ENCODE measurements around the gene PHAF1. TPM values are rescaled to one million over a fixed set of nuclear protein-coding genes. Genes with fewer than 3 reads are reported as not detected.

Gene PHAF1
- total and polyA plus RNA-seq, 9 of the 15 experiments (the other 6 are each of a cell fraction or from before 2014, with no cell fraction given), result 5.1 to 25.4 (median 13.8) TPM

DNA sequence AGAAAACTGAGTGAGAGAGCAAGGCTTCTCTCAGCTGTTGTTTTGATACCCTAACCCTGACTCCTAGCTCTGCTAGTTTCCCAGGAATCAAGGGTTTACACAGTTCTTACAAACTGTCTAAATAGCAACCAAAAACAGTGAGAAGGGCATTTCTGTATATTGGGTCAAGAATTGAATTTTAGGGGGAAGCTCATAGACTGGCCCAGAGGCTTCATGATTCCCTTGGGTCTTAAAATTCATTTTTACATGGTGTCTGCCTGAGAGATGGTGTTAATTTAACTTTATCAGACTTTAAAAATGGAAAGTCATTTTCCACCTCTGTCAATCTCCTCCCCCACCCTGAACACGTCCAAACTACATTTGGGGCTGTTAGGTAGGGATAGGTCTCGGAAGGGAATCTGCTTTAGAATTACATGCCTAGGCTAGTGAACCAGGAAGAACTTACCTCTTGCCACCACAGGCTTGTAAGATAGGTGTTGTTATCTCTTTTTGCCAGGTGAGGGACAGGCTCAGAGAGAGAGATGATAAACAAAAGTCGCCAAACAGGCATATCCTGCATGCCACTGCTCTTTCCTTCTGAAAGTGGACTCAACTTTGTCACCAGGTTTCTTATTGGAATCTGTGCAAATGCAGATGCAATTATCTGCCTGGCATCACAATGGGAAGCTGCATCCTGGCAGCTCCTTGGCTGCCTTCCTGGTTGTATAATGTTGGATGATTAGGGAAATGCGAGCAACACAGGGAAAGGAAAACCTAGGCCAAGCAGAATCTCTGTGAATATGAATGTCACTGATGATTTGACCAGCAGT lies 3.1 kb downstream of the PHAF1 start:
- no peak overlapping the region for H2AFZ ChIP-seq (ENCODE audit: low read depth, low read length)
- H3K9me3 ChIP-seq (replicated peaks; ENCODE audit: control insufficient read depth, insufficient read depth, low read depth, low read length), result no peaks in the 10 kb centered on the region
- no peak for ATAC-seq
- H3K4me1 ChIP-seq (replicated peaks in 1 of 2; ENCODE audit: control insufficient read depth in 2 of 2, insufficient read depth in 2 of 2, low read length in 2 of 2), result peaks cover 26% of the 10 kb centered on the region in 2 experiments; a peak in 4 of 5 replicates
- BruUV-seq (replicated peaks), result no TSS peak
- ChIA-PET POLR2A (interaction anchor here (0.5 kb wide), 1 partner anchor 131 kb away, joined by 3 read pairs; no protein-coding TSS in a partner anchor), CTCF (ENCODE audit: low intra/inter-chr PET ratio) (interaction anchor here (0.6 kb wide), 1 partner anchor 65 kb away, joined by 3 read pairs; no protein-coding TSS in a partner anchor)
- peak overlapping the region; percentile 8 to 48; a peak in 2 of 4 replicates for H3K9ac ChIP-seq (ENCODE audit: insufficient read depth in 1 of 2, low read depth in 2 of 2, low read length in 2 of 2)
- no peak overlapping the region for H3K4me3 ChIP-seq
- in situ Hi-C loops (cut with MboI), result no loop called here
- H3K27me3 ChIP-seq (ENCODE audit: control insufficient read depth in 2 of 2, insufficient read depth in 2 of 2, low read length in 2 of 2), result no peaks in the 10 kb centered on the region
- H3K27ac ChIP-seq (ENCODE audit: extremely low read depth, low read depth, low read length), result peak overlapping the region; percentile 20; the same call in 1 of the 3 replicates
- DNase-seq (ENCODE audit: extremely low read depth in 1 of 4, low spot score in 3 of 4), result peak in 2 of 4 experiments; percentile 24 to 29
- H3K36me3 ChIP-seq (ENCODE audit: control insufficient read depth, insufficient read depth, low read length), result peaks cover 33% of the 10 kb centered on the region
- H4K20me1 ChIP-seq (replicated peaks; ENCODE audit: control insufficient read depth, insufficient read depth, low read length), result peaks cover 3% of the 10 kb centered on the region; the same call in 1 of the 2 replicates
- H3K9me1 ChIP-seq (ENCODE audit: control insufficient read depth, insufficient read depth, low read length), result no peaks in the 10 kb centered on the region
- peak overlapping the region; percentile 51; the same call in 1 of the 2 replicates for H3K4me2 ChIP-seq (ENCODE audit: insufficient read depth, low read length)
- FAIRE-seq, result peak; percentile 56
- intact Hi-C loops (cut with micrococcal nuclease), result no loop called here
- WGBS (ENCODE audit: insufficient coverage, low coverage, missing lambda C conversion rate), result 46% methylated on average over 4 of the region's 4 CpGs
- peaks cover 65% of the 10 kb centered on the region for H3K79me2 ChIP-seq (ENCODE audit: control insufficient read depth, insufficient read depth, low read length)
- TF ChIP-seq HNRNPL (IDR thresholded peaks at IDR 0.05; ENCODE audit: low read depth, low read length), result no peak
- TF ChIP-seq TAF15 (IDR thresholded peaks at IDR 0.05; ENCODE audit: low read depth, low read length), result no peak
- no peak for TF ChIP-seq GTF2A2 (tag; IDR thresholded peaks at IDR 0.05)
- no peak for TF ChIP-seq XRCC4 (IDR thresholded peaks at IDR 0.05; ENCODE audit: extremely low read depth, insufficient read depth, insufficient read length)
- TF ChIP-seq, protein P1, sequence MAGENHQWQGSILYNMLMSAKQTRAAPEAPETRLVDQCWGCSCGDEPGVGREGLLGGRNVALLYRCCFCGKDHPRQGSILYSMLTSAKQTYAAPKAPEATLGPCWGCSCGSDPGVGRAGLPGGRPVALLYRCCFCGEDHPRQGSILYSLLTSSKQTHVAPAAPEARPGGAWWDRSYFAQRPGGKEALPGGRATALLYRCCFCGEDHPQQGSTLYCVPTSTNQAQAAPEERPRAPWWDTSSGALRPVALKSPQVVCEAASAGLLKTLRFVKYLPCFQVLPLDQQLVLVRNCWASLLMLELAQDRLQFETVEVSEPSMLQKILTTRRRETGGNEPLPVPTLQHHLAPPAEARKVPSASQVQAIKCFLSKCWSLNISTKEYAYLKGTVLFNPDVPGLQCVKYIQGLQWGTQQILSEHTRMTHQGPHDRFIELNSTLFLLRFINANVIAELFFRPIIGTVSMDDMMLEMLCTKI (IDR thresholded peaks at IDR 0.05; ENCODE audit: partially characterized antibody), result no peak
- TF ChIP-seq, protein P2, sequence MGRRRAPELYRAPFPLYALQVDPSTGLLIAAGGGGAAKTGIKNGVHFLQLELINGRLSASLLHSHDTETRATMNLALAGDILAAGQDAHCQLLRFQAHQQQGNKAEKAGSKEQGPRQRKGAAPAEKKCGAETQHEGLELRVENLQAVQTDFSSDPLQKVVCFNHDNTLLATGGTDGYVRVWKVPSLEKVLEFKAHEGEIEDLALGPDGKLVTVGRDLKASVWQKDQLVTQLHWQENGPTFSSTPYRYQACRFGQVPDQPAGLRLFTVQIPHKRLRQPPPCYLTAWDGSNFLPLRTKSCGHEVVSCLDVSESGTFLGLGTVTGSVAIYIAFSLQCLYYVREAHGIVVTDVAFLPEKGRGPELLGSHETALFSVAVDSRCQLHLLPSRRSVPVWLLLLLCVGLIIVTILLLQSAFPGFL (CRISPR knock-in tag; IDR thresholded peaks at IDR 0.05), result no peak
- TF ChIP-seq SAFB (IDR thresholded peaks at IDR 0.05; ENCODE audit: borderline replicate concordance, low read depth, low read length), result no peak
- TF ChIP-seq ZNF133 (CRISPR knock-in tag; IDR thresholded peaks at IDR 0.05), result no peak
- TF ChIP-seq, protein P3, sequence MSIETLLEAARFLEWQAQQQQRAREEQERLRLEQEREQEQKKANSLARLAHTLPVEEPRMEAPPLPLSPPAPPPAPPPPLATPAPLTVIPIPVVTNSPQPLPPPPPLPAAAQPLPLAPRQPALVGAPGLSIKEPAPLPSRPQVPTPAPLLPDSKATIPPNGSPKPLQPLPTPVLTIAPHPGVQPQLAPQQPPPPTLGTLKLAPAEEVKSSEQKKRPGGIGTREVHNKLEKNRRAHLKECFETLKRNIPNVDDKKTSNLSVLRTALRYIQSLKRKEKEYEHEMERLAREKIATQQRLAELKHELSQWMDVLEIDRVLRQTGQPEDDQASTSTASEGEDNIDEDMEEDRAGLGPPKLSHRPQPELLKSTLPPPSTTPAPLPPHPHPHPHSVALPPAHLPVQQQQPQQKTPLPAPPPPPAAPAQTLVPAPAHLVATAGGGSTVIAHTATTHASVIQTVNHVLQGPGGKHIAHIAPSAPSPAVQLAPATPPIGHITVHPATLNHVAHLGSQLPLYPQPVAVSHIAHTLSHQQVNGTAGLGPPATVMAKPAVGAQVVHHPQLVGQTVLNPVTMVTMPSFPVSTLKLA (conservative IDR thresholded peaks at IDR 0.05), result no peak
- no peak for TF ChIP-seq ZNF695 (CRISPR knock-in tag; IDR thresholded peaks at IDR 0.05)
- 0 out of 2 replicates have a peak, but pooled peaks have one; percentile 29 for TF ChIP-seq TEAD4 (IDR thresholded peaks at IDR 0.05; ENCODE audit: low read length)
- TF ChIP-seq TEAD4 (CRISPR knock-in tag; IDR thresholded peaks at IDR 0.05; ENCODE audit: borderline replicate concordance), result no peak
- TF ChIP-seq TAL1 (IDR thresholded peaks at IDR 0.05), result peak; percentile 13; the same call in 1 of the 2 replicates
- no peak for TF ChIP-seq RFX7 (CRISPR knock-in tag; IDR thresholded peaks at IDR 0.05)
- TF ChIP-seq MAFG (tag; conservative IDR thresholded peaks at IDR 0.05), result no peak
- peak; percentile 18; the same call in 1 of the 2 replicates for TF ChIP-seq CTBP1 (IDR thresholded peaks at IDR 0.05; ENCODE audit: borderline replicate concordance)
- peak; percentile 40 for TF ChIP-seq CBFA2T2 (conservative IDR thresholded peaks at IDR 0.05)

Measured in K562 (cell line).